ENCODE results near the gene NCK2. TPM values are rescaled to one million over a fixed set of nuclear protein-coding genes. Genes with fewer than 3 reads are reported as not detected.

Gene NCK2
- total and polyA plus RNA-seq, 4 donors, result 19.3 to 54.4 (median 33.9) TPM

GRCh38 chr2:105781274-105781978 lies 36.7 kb downstream of the NCK2 start:
- Histone ChIP-seq H3K9me3 (ENCODE audit: control insufficient read depth in 4 of 4, insufficient read depth in 3 of 4, low read length in 3 of 4) (no peaks in the 10 kb centered on the region), H3K4me3 (no peak overlapping the region), H3K27ac (ENCODE audit: low read depth in 1 of 2, low read length in 1 of 2) (no peak overlapping the region), H3K36me3 (ENCODE audit: control insufficient read depth in 4 of 4, insufficient read depth in 4 of 4, low read length in 4 of 4) (peaks cover 0 to 7% (median 0%) of the 10 kb centered on the region in 4 donors), H3K9ac (ENCODE audit: insufficient read depth in 1 of 2, low read length in 2 of 2) (no peak overlapping the region), H3K4me1 (ENCODE audit: control insufficient read depth in 5 of 5, insufficient read depth in 5 of 5, low read length in 5 of 5) (peaks cover 2 to 28% (median 15%) of the 10 kb centered on the region in 5 donors), H3K27me3 (ENCODE audit: control insufficient read depth in 3 of 3, insufficient read depth in 3 of 3, low read length in 2 of 3) (no peaks in the 10 kb centered on the region)
- 81 to 85% methylated on average over 10 of the region's 10 CpGs for WGBS, 2 donors
- no peak for TF ChIP-seq CTCF (IDR thresholded peaks at IDR 0.05; ENCODE audit: control extremely low read depth, extremely low read depth)
- DNase-seq (no peak), ATAC-seq (ENCODE audit: insufficient read depth, low FRiP score) (no peak)

- H3K4me1 ChIP-seq (ENCODE audit: control insufficient read depth in 5 of 5, insufficient read depth in 5 of 5, low read length in 5 of 5), result peaks cover 0 to 29% (median 15%) of the 10 kb centered on the region in 5 donors
- no peak overlapping the region for H3K27ac ChIP-seq (ENCODE audit: low read depth in 1 of 2, low read length in 1 of 2)
- no peaks in the 10 kb centered on the region for H3K9me3 ChIP-seq (ENCODE audit: control insufficient read depth in 4 of 4, insufficient read depth in 3 of 4, low read length in 3 of 4)
- H3K36me3 ChIP-seq (ENCODE audit: control insufficient read depth in 4 of 4, insufficient read depth in 4 of 4, low read length in 4 of 4), result peaks cover 0 to 7% (median 0%) of the 10 kb centered on the region in 4 donors
- TF ChIP-seq CTCF (IDR thresholded peaks at IDR 0.05; ENCODE audit: control extremely low read depth, extremely low read depth), result no peak
- H3K9ac ChIP-seq (ENCODE audit: insufficient read depth in 1 of 2, low read length in 2 of 2), result no peak overlapping the region
- no peaks in the 10 kb centered on the region for H3K27me3 ChIP-seq (ENCODE audit: control insufficient read depth in 3 of 3, insufficient read depth in 3 of 3, low read length in 2 of 3)
- 82 to 92% methylated on average over 6 of the region's 6 CpGs for WGBS, 2 donors
- ATAC-seq (ENCODE audit: insufficient read depth, low FRiP score) (no peak), DNase-seq (no peak)
- H3K4me3 ChIP-seq, result no peak overlapping the region
Observed at GRCh38 chr2:105782123-105782522, 37.4 kb downstream of the NCK2 start.

- Histone ChIP-seq H3K4me3 (no peak overlapping the region), H3K36me3 (ENCODE audit: control insufficient read depth in 4 of 4, insufficient read depth in 4 of 4, low read length in 4 of 4) (peaks cover 0 to 5% (median 0%) of the 10 kb centered on the region in 4 donors), H3K9ac (ENCODE audit: insufficient read depth in 1 of 2, low read length in 2 of 2) (no peak overlapping the region), H3K9me3 (ENCODE audit: control insufficient read depth in 4 of 4, insufficient read depth in 3 of 4, low read length in 3 of 4) (no peaks in the 10 kb centered on the region), H3K27me3 (ENCODE audit: control insufficient read depth in 3 of 3, insufficient read depth in 3 of 3, low read length in 2 of 3) (no peaks in the 10 kb centered on the region), H3K4me1 (ENCODE audit: control insufficient read depth in 5 of 5, insufficient read depth in 5 of 5, low read length in 5 of 5) (peaks cover 0 to 27% (median 15%) of the 10 kb centered on the region in 5 donors), H3K27ac (ENCODE audit: low read depth in 1 of 2, low read length in 1 of 2) (no peak overlapping the region)
- 73 to 84% methylated on average over 12 of the region's 12 CpGs for WGBS, 2 donors
- ATAC-seq (ENCODE audit: insufficient read depth, low FRiP score), result no peak
- DNase-seq, result no peak
- TF ChIP-seq CTCF (IDR thresholded peaks at IDR 0.05; ENCODE audit: control extremely low read depth, extremely low read depth), result no peak
Observed at GRCh38 chr2:105782646-105783045, 37.9 kb downstream of the NCK2 start.
